HepG2 (cell line): ENCODE data around the gene RARA. TPM values are rescaled to one million over a fixed set of nuclear protein-coding genes. Genes with fewer than 3 reads are reported as not detected.
"Not testable (repeated sequence)": the region's sequence is repeated elsewhere in the genome, so short reads cannot be mapped to it uniquely, and the experiment has no call there.

Experiments used
- ATAC-seq: fragments of 200-7000 bp; cut with Tn5 transposase; 3 replicates; pipeline ENCODE4 v1.9.1; 2020; ENCODE audit warnings: mild to moderate bottlenecking, moderate library complexity
- BruUV-seq: library from RNA; stranded (reverse); fragments of 400-500 nt; replicated peaks from 2 replicates; lab custom pipeline; 2021; lab: Mats Ljungman, UMichigan
- CTCF ChIA-PET: fragments of 300-600 bp; formaldehyde crosslinking; extraction: SDS; loops from one replicate; lab custom pipeline; 2021; ENCODE audit warnings: low total read pairs, inconsistent platforms, low intra/inter-chr PET ratio; lab: Yijun Ruan, JAX
- POLR2A ChIA-PET: fragments of 350-600 bp; sonication (Branson Sonifier 250); formaldehyde crosslinking; loops from one replicate; lab custom pipeline; 2020; ENCODE audit warnings: antibody characterized with exemption, inconsistent platforms; lab: Yijun Ruan, JAX
- DNase-seq: peaks from one replicate; pipeline ENCODE4 v3.0.0-alpha.2; 2015; ENCODE audit warnings: low spot score
- FAIRE-seq: peaks from 3 replicates; lab custom pipeline; 2011; peaks lifted over from hg19 to GRCh38; lab: Jason Lieb, UNC
- H2AFZ ChIP-seq: one replicate; pipeline ENCODE4 v1.6.1; 2011; ENCODE audit warnings: low read length, inconsistent platforms
- H3K27ac ChIP-seq: fragments of 300-600 bp; 3 replicates; pipeline ENCODE4 v1.8.0; 2011; ENCODE audit warnings: mixed run types, mild to moderate bottlenecking, mixed read lengths, low read length, inconsistent platforms; ENCODE audit not compliant: insufficient read depth; ENCODE audit errors: extremely low read length
- H3K27me3 ChIP-seq, 2 experiments: fragments of 200-600 bp in 1 of 2; 2 replicates in 1 of 2; 3 replicates in 1 of 2; pipeline versions ENCODE4 v1.6.0 to v1.8.0; 2011; ENCODE audit warnings: low read length in 2 of 2, mild to moderate bottlenecking in 2 of 2, moderate library complexity in 2 of 2, inconsistent platforms in 1 of 2; ENCODE audit not compliant: insufficient read depth in 2 of 2, control insufficient read depth in 1 of 2
- H3K36me3 ChIP-seq, 2 experiments: fragments of 200-600 bp in 1 of 2; replicated peaks in 1 of 2; 2 replicates in 1 of 2; 3 replicates in 1 of 2; pipeline versions ENCODE4 v1.5.1 to v1.8.0; 2011; ENCODE audit warnings: low read length in 2 of 2, inconsistent platforms in 1 of 2; ENCODE audit not compliant: insufficient read depth in 2 of 2, control insufficient read depth in 1 of 2
- H3K4me1 ChIP-seq: 2 replicates; pipeline ENCODE4 v1.5.1; 2012; ENCODE audit warnings: low read length, inconsistent platforms; ENCODE audit not compliant: insufficient read depth
- H3K4me2 ChIP-seq: 2 replicates; pipeline ENCODE4 v1.6.0; 2011; ENCODE audit warnings: low read depth, low read length, inconsistent platforms
- H3K4me3 ChIP-seq, 3 experiments: fragments of 200-600 bp in 1 of 3; sonication (generic), shearing (Covaris generic) in 1 of 3; replicated peaks in 1 of 3; 2 replicates each; pipeline ENCODE4 v1.5.1; 2011 to 2016; ENCODE audit warnings: low read length in 3 of 3, inconsistent platforms in 2 of 3, low read depth in 2 of 3, mild to moderate bottlenecking in 2 of 3, control low read depth in 1 of 3, mixed read lengths in 1 of 3; ENCODE audit not compliant: insufficient read depth in 1 of 3
- H3K79me2 ChIP-seq: one replicate; pipeline ENCODE4 v1.6.1; 2011; ENCODE audit warnings: low read length, inconsistent platforms; ENCODE audit not compliant: insufficient read depth
- H3K9ac ChIP-seq: 2 replicates; pipeline ENCODE4 v1.6.0; 2011; ENCODE audit warnings: mild to moderate bottlenecking, low read depth, low read length, inconsistent platforms; ENCODE audit not compliant: insufficient read depth
- H3K9me3 ChIP-seq: 2 replicates; pipeline ENCODE4 v1.5.1; 2012; ENCODE audit warnings: mild to moderate bottlenecking, low read length
- H4K20me1 ChIP-seq: 2 replicates; pipeline ENCODE4 v1.6.0; 2011; ENCODE audit warnings: inconsistent platforms, mild to moderate bottlenecking, low read length, moderate library complexity; ENCODE audit not compliant: insufficient read depth
- NFYB ChIP-seq: sonication (generic); formaldehyde crosslinking; IDR thresholded peaks from 2 replicates; pipeline ENCODE4 v1.4.0; 2020; ENCODE audit warnings: missing genetic modification reagents
- NFYC ChIP-seq: IDR thresholded peaks from 2 replicates; pipeline ENCODE4 v1.6.1; 2016; ENCODE audit warnings: missing genetic modification reagents, missing compliant biosample characterization
- ZFP37 ChIP-seq: sonication (generic); formaldehyde crosslinking; IDR thresholded peaks from 2 replicates; pipeline ENCODE4 v1.4.0; 2020; ENCODE audit warnings: missing genetic modification reagents, borderline replicate concordance
- WGBS: methylation state at CpG from one replicate; pipeline ENCODE4 v1.1.6; 2017; ENCODE audit warnings: low lambda C conversion rate; 5-methylcytosine and 5-hydroxymethylcytosine counted together
- in situ Hi-C: cut with HindIII; loops from 2 replicates; pipeline ENCODE4 v1.10.0; 2017; ENCODE audit warnings: low pct_unique_long_range_greater_than_20kb; ENCODE audit not compliant: extremely low pct_ligation_motif_present
- intact Hi-C: fragments of 100-400 bp; cut with micrococcal nuclease; formaldehyde crosslinking; loops from one replicate; pipeline ENCODE4 v1.10.0; 2022; ENCODE audit not compliant: unreplicated experiment
- polyA plus RNA-seq, 8 experiments: library from polyadenylated mRNA; depleted of rRNA in 3 of 8; stranded (reverse) in 7 of 8; unstranded in 1 of 8; fragments of >200 nt; fragmentation: Illumina TruSeq in 4 of 8; extraction: Trizol in 4 of 8; gene quantifications; 2 replicates each; pipeline versions ENCODE4 v1.2.1 to v1.2.3, GENCODE V29; 2011 to 2016; ENCODE audit warnings: low read depth in 4 of 8, missing spikeins in 1 of 8, mixed read lengths in 1 of 8; ENCODE audit not compliant: insufficient read depth in 1 of 8
- total RNA-seq, 5 experiments: library from RNA; depleted of rRNA; stranded (reverse); fragments of >200 nt; fragmentation: Illumina TruSeq; extraction: Trizol; gene quantifications; 2 replicates each; pipeline ENCODE4 v1.2.3, GENCODE V29; 2016; ENCODE audit warnings: low read depth in 1 of 5

RARA gene
- total and polyA plus RNA-seq, 2 of the 13 experiments (the other 11 are each of a cell fraction or from before 2014, with no cell fraction given), result 6.4 to 8.6 TPM

DNA sequence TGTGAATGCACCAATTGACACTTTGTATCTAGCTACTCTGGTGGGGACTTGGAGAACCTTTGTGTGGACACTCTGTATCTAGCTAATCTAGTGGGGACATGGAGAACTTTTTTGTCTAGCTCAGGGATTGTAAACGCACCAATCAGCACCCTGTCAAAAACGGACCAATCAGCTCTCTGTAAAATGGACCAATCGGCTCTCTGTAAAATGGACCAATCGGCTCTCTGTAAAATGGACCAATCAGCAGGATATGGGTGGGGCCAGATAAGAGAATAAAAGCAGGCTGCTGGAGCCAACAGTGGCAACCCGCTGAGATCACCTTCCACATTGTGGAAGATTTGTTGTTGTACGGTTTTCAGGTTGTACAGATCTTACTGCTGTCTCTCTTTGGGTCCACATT is 67.6 kb downstream of the RARA start:
- in situ Hi-C loops, H3K4me3 ChIP-seq, H3K36me3 ChIP-seq, H3K4me2 ChIP-seq, FAIRE-seq, DNase-seq, CTCF ChIA-PET, H3K9me3 ChIP-seq, intact Hi-C loops, H2AFZ ChIP-seq, H3K27me3 ChIP-seq, ATAC-seq, H3K79me2 ChIP-seq, BruUV-seq, H3K27ac ChIP-seq, H3K9ac ChIP-seq, H4K20me1 ChIP-seq: not testable (repeated sequence)
- TF ChIP-seq NFYB (CRISPR knock-in tag), result peak; percentile 65
- TF ChIP-seq NFYC (CRISPR knock-in tag), result peak; percentile 49; the same call in 1 of the 2 replicates
- peaks cover 45% of the 10 kb centered on the region for H3K4me1 ChIP-seq
- POLR2A ChIA-PET, result interaction anchor here (1.0 to 1.8 kb wide), 3 partner anchors 11 to 31 kb away, joined by 3 to 8 read pairs (median 5); no protein-coding TSS in a partner anchor
- 43% methylated on average over 6 of the region's 6 CpGs for WGBS

DNA sequence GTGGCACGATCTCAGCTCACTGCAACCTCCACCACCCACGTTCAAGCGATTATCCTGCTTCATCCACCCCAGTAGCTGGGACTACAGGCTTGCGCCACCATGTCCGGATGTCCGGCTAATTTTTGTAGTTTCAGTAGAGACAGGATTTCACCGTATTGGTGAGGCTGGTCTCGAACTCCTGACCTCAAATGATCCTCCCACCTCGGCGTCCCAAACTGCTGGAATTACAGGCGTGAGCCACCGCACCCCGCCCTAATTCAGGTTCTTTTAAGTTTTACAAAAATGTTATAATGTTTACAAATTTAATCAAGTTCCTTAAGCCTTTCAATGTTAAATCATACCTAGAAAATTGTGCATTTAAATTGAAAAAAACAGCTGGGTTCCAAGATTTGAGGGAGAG is 68.9 kb downstream of the RARA start:
- H3K4me1 ChIP-seq, result peaks cover 33% of the 10 kb centered on the region
- no peak overlapping the region for H3K27ac ChIP-seq
- intact Hi-C loops, result no loop called here
- H3K9me3 ChIP-seq, result peaks cover 2% of the 10 kb centered on the region; the same call in 1 of the 2 replicates
- H2AFZ ChIP-seq, result no peak overlapping the region
- 79% methylated on average over 13 of the region's 13 CpGs for WGBS
- no peak for ATAC-seq
- BruUV-seq, result no TSS peak
- H3K4me2 ChIP-seq, result no peak overlapping the region
- H3K4me3 ChIP-seq, result no peak overlapping the region
- no peaks in the 10 kb centered on the region for H4K20me1 ChIP-seq
- CTCF ChIA-PET, result no interaction called here
- no peak for FAIRE-seq
- in situ Hi-C loops, result no loop called here
- no peak overlapping the region for H3K9ac ChIP-seq
- DNase-seq, result no peak
- no peaks in the 10 kb centered on the region for H3K27me3 ChIP-seq
- no peaks in the 10 kb centered on the region for H3K36me3 ChIP-seq
- POLR2A ChIA-PET, result no interaction called here
- H3K79me2 ChIP-seq, result no peaks in the 10 kb centered on the region
- TF ChIP-seq ZFP37 (CRISPR knock-in tag), result no peak
